Left colon (tissue), 2 donors: ENCODE data around the gene RPL38. TPM values are rescaled to one million over a fixed set of nuclear protein-coding genes. Genes with fewer than 3 reads are reported as not detected.

Experiments used
- ATAC-seq: fragments of 200-7000 bp; cut with Tn5 transposase; one replicate; pipeline ENCODE4 v1.9.1; 2020; ENCODE audit warnings: mild to moderate bottlenecking, moderate library complexity
- DNase-seq, 2 donors: peaks; one replicate each; pipeline ENCODE4 v3.0.0-alpha.2; 2020
- intact Hi-C, 2 donors: fragments of 100-400 bp; cut with DNase I in 1 of 2; cut with micrococcal nuclease in 1 of 2; formaldehyde crosslinking; loops; one replicate each; pipeline versions ENCODE4 v1.11.2 to v1.14.0; 2022; cut with DNase I, micrococcal nuclease
- total RNA-seq, 2 donors: library from RNA; stranded (reverse); fragmentation: NEBNext Ultra II Directional; extraction: Animal tissue kit (Norgen Biotek cat#: 25700); gene quantifications; one replicate each; pipeline ENCODE4 v1.2.1, GENCODE V29; 2021
- donor health status: DM: no; HTN: no; CAD: no.
- donor health status: DM: yes; HTN: yes; CAD: no.

Gene RPL38
- total RNA-seq, 2 donors from 2014 or later = 629 to 677 TPM

GRCh38 chr17:74219576-74220133 is 16.2 kb downstream of the RPL38 start:
- DNase-seq (no peak), ATAC-seq (no peak)
- intact Hi-C loops = no loop called here

GRCh38 chr17:74220219-74220618 is 16.7 kb downstream of the RPL38 start:
- intact Hi-C loops = no loop called here
- ATAC-seq (no peak), DNase-seq (no peak)

GRCh38 chr17:74220946-74221818 is 17.7 kb downstream of the RPL38 start:
- ATAC-seq = no peak
- DNase-seq = no peak
- intact Hi-C loops = no loop called here

GRCh38 chr17:74222399-74222798 is 18.9 kb downstream of the RPL38 start:
- DNase-seq = no peak
- no peak for ATAC-seq
- intact Hi-C loops = no loop called here

- DNase-seq (no peak), ATAC-seq (no peak)
- intact Hi-C loops = no loop called here
Observed at GRCh38 chr17:74223901-74224300, 20.4 kb downstream of the RPL38 start.

- intact Hi-C loops = no loop called here
- DNase-seq (no peak), ATAC-seq (no peak)
Observed at GRCh38 chr17:74224959-74225725, 21.7 kb downstream of the RPL38 start.

- intact Hi-C loops = no loop called here
- no peak for ATAC-seq
- no peak for DNase-seq
Observed at GRCh38 chr17:74226252-74226651, 22.8 kb downstream of the RPL38 start.

- intact Hi-C loops = no loop called here
- ATAC-seq (no peak), DNase-seq (no peak)
Observed at GRCh38 chr17:74227271-74228080, 24.0 kb downstream of the RPL38 start.

GRCh38 chr17:74228306-74228978 is 25.0 kb downstream of the RPL38 start:
- intact Hi-C loops = no loop called here

GRCh38 chr17:74230896-74231295 is 27.4 kb downstream of the RPL38 start:
- ATAC-seq (no peak), DNase-seq (no peak)
- intact Hi-C loops = no loop called here

More at GRCh38 chr17:74228306-74228978, 25.0 kb downstream of the RPL38 start:
- DNase-seq = no peak
- ATAC-seq = no peak

- DNase-seq = no peak
- no peak for ATAC-seq
- intact Hi-C loops = no loop called here
Observed at GRCh38 chr17:74231928-74232907, 28.7 kb downstream of the RPL38 start.

- no peak for DNase-seq
- intact Hi-C loops = no loop called here
- ATAC-seq = no peak
Observed at GRCh38 chr17:74233937-74234336, 30.5 kb downstream of the RPL38 start.

- no peak for DNase-seq
- intact Hi-C loops = no loop called here
- no peak for ATAC-seq
Observed at GRCh38 chr17:74234486-74234885, 31.0 kb downstream of the RPL38 start.

- ATAC-seq = no peak
- intact Hi-C loops = no loop called here
- DNase-seq = no peak
Observed at GRCh38 chr17:74235040-74235581, 31.6 kb downstream of the RPL38 start.

- intact Hi-C loops = no loop called here
- ATAC-seq = no peak
- DNase-seq = no peak
Observed at GRCh38 chr17:74235911-74236371, 32.5 kb downstream of the RPL38 start.

GRCh38 chr17:74237321-74237720 is 33.8 kb downstream of the RPL38 start:
- DNase-seq (no peak), ATAC-seq (no peak)
- intact Hi-C loops = no loop called here

GRCh38 chr17:74239172-74239571 is 35.7 kb downstream of the RPL38 start:
- intact Hi-C loops = no loop called here
- DNase-seq = peak; percentile 22 to 53
- no peak for ATAC-seq
